IMR-90 (cell line): Measurements from ENCODE around the gene HRH2. TPM values are rescaled to one million over a fixed set of nuclear protein-coding genes. Genes with fewer than 3 reads are reported as not detected.

ENCODE experiments used
- ATAC-seq: fragments of 200-7000 bp; cut with Tn5 transposase; 2 replicates; pipeline ENCODE4 v1.9.1; 2020; ENCODE audit warnings: low read depth, mild to moderate bottlenecking, moderate library complexity
- BruUV-seq: library from RNA; stranded (reverse); fragments of 400-500 nt; replicated peaks from 2 replicates; lab custom pipeline; 2021; lab: Mats Ljungman, UMichigan
- CTCF ChIA-PET: fragments of 300-600 bp; formaldehyde crosslinking; extraction: SDS; loops from one replicate; lab custom pipeline; 2021; ENCODE audit warnings: antibody characterized with exemption; lab: Yijun Ruan, JAX
- POLR2A ChIA-PET: fragments of 300-600 bp; sonication (Branson Sonifier 250); formaldehyde crosslinking; loops from one replicate; lab custom pipeline; 2022; ENCODE audit warnings: antibody characterized with exemption; ENCODE audit not compliant: unreplicated experiment; lab: Charles Lee
- DNase-seq: peaks from one replicate; pipeline ENCODE4 v3.0.0; 2013
- H2AFZ ChIP-seq: replicated peaks from 2 replicates; pipeline ENCODE3; 2013; ENCODE audit warnings: low read length, mild to moderate bottlenecking; ENCODE audit not compliant: poor library complexity
- H2AK5ac ChIP-seq: 2 replicates; pipeline ENCODE4 v1.6.1; 2013; ENCODE audit warnings: low read depth, low read length, inconsistent platforms
- H2AK9ac ChIP-seq: replicated peaks from 2 replicates; pipeline ENCODE3; 2013; ENCODE audit warnings: mild to moderate bottlenecking, low read depth, low read length, moderate library complexity; ENCODE audit not compliant: poor library complexity
- H2BK120ac ChIP-seq: 2 replicates; pipeline ENCODE4 v1.6.1; 2013; ENCODE audit warnings: low read depth, low read length, inconsistent platforms
- H2BK15ac ChIP-seq: 3 replicates; pipeline ENCODE4 v1.6.1; 2013; ENCODE audit warnings: low read depth, low read length, inconsistent platforms
- H2BK20ac ChIP-seq: 2 replicates; pipeline ENCODE4 v1.6.1; 2013; ENCODE audit warnings: low read depth, mild to moderate bottlenecking, inconsistent platforms, low read length, moderate library complexity
- H2BK5ac ChIP-seq: 2 replicates; pipeline ENCODE4 v1.6.1; 2013; ENCODE audit warnings: mild to moderate bottlenecking, low read depth, low read length, inconsistent platforms; ENCODE audit not compliant: poor library complexity, severe bottlenecking
- H3K14ac ChIP-seq: replicated peaks from 2 replicates; pipeline ENCODE4 v1.6.1; 2013; ENCODE audit warnings: low read depth, low read length, inconsistent platforms
- H3K18ac ChIP-seq: 2 replicates; pipeline ENCODE4 v1.6.1; 2013; ENCODE audit warnings: low read depth, low read length, control low read depth
- H3K23ac ChIP-seq: 2 replicates; pipeline ENCODE4 v1.6.1; 2013; ENCODE audit warnings: low read depth, low read length, inconsistent platforms
- H3K27ac ChIP-seq: 2 replicates; pipeline ENCODE4 v1.5.1; 2013; ENCODE audit warnings: mild to moderate bottlenecking, control low read depth, low read length; ENCODE audit not compliant: insufficient read depth
- H3K27me3 ChIP-seq: 2 replicates; pipeline ENCODE4 v1.6.1; 2013; ENCODE audit warnings: low read length; ENCODE audit not compliant: control insufficient read depth, insufficient read depth
- H3K36me3 ChIP-seq: 2 replicates; pipeline ENCODE4 v1.6.1; 2013; ENCODE audit warnings: low read length, mixed read lengths; ENCODE audit not compliant: control insufficient read depth, insufficient read depth
- H3K4ac ChIP-seq: 2 replicates; pipeline ENCODE4 v1.6.1; 2013; ENCODE audit warnings: low read depth, low read length, inconsistent platforms
- H3K4me1 ChIP-seq: 2 replicates; pipeline ENCODE4 v1.6.1; 2013; ENCODE audit warnings: low read length, mixed read lengths; ENCODE audit not compliant: control insufficient read depth, insufficient read depth
- H3K4me2 ChIP-seq: 2 replicates; pipeline ENCODE4 v1.6.1; 2013; ENCODE audit warnings: low read depth, mild to moderate bottlenecking, control low read depth, low read length, moderate library complexity
- H3K4me3 ChIP-seq: 2 replicates; pipeline ENCODE4 v1.5.1; 2013; ENCODE audit warnings: low read depth, mild to moderate bottlenecking, control low read depth, low read length, moderate library complexity; ENCODE audit not compliant: insufficient read depth
- H3K56ac ChIP-seq: 2 replicates; pipeline ENCODE4 v1.6.1; 2013; ENCODE audit warnings: low read length, inconsistent platforms; ENCODE audit not compliant: insufficient read depth; ENCODE audit errors: extremely low read depth
- H3K79me1 ChIP-seq, 2 experiments: 2 replicates each; pipeline ENCODE4 v1.6.1; 2013; ENCODE audit warnings: low read length in 2 of 2, inconsistent platforms in 1 of 2, low read depth in 1 of 2
- H3K9ac ChIP-seq: 2 replicates; pipeline ENCODE4 v1.6.1; 2013; ENCODE audit warnings: low read depth, low read length, control low read depth
- H3K9me1 ChIP-seq: 2 replicates; pipeline ENCODE4 v1.6.1; 2013; ENCODE audit warnings: low read length, inconsistent platforms; ENCODE audit not compliant: insufficient read depth
- H3K9me3 ChIP-seq: 2 replicates; pipeline ENCODE4 v1.6.1; 2013; ENCODE audit warnings: low read length; ENCODE audit not compliant: control insufficient read depth, insufficient read depth
- H4K20me1 ChIP-seq: 2 replicates; pipeline ENCODE4 v1.6.1; 2013; ENCODE audit warnings: low read length, inconsistent platforms; ENCODE audit not compliant: insufficient read depth
- H4K5ac ChIP-seq: 2 replicates; pipeline ENCODE4 v1.6.1; 2013; ENCODE audit warnings: mild to moderate bottlenecking, low read depth, low read length, control low read depth
- H4K8ac ChIP-seq, 2 experiments: 2 replicates each; pipeline ENCODE4 v1.6.1; 2013; ENCODE audit warnings: low read depth in 2 of 2, low read length in 2 of 2, control low read depth in 1 of 2, inconsistent platforms in 1 of 2
- H4K91ac ChIP-seq: 2 replicates; pipeline ENCODE4 v1.6.1; 2013; ENCODE audit warnings: low read depth, low read length, inconsistent platforms; ENCODE audit not compliant: insufficient read depth
- FOS ChIP-seq: fragments of 150-350 bp; IDR thresholded peaks from 2 replicates; pipeline ENCODE4 v1.6.1; 2016; ENCODE audit warnings: low read depth, low read length
- SMC3 ChIP-seq: fragments of 150-350 bp; IDR thresholded peaks from 2 replicates; pipeline ENCODE4 v1.6.1; 2016; ENCODE audit warnings: low read depth, mild to moderate bottlenecking, antibody characterized with exemption, low read length, moderate library complexity
- WGBS, 2 experiments: methylation state at CpG; one replicate each; pipeline versions ENCODE4 v1.1.5 to v1.1.7; 2013; ENCODE audit warnings: missing lambda C conversion rate in 2 of 2; ENCODE audit not compliant: insufficient read length in 1 of 2; ENCODE audit errors: extremely low coverage in 2 of 2; 5-methylcytosine and 5-hydroxymethylcytosine counted together
- dilution Hi-C: fragments of 300-500 bp; cut with HindIII; formaldehyde crosslinking; loops from one replicate; pipeline ENCODE4 v1.14.3; 2018; ENCODE audit warnings: low sequenced_read_pairs; ENCODE audit not compliant: unreplicated experiment
- in situ Hi-C: fragments of 300-500 bp; cut with MboI; formaldehyde crosslinking; loops from 3 replicates; pipeline ENCODE4 v1.14.3; 2019; ENCODE audit warnings: low sequenced_read_pairs, inconsistent platforms, mixed read lengths
- intact Hi-C: fragments of 100-400 bp; cut with micrococcal nuclease; formaldehyde crosslinking; loops from 2 replicates; pipeline ENCODE4 v1.10.0; 2022
- polyA plus RNA-seq, 3 experiments: library from polyadenylated mRNA; depleted of rRNA; stranded (reverse); fragments of >200 nt; gene quantifications; 2 replicates each; pipeline ENCODE4 v1.2.3, GENCODE V29; 2012; ENCODE audit warnings: low replicate concordance in 1 of 3
- total RNA-seq: library from RNA; depleted of rRNA; stranded (reverse); fragments of >200 nt; gene quantifications from 2 replicates; pipeline ENCODE4 v1.2.3, GENCODE V29; 2012

The HRH2 gene
- total and polyA plus RNA-seq, 2 of the 4 experiments (the other 2 are of a cell fraction), result not detected

GRCh38 chr5:175740014-175740413 lies 82.1 kb downstream of the HRH2 start:
- CTCF ChIA-PET, result no interaction called here

More at GRCh38 chr5:175740014-175740413, 82.1 kb downstream of the HRH2 start:
- Histone ChIP-seq H2AK9ac (no peak overlapping the region), H3K27me3 (no peaks in the 10 kb centered on the region), H4K5ac (no peak overlapping the region), H3K56ac (no peak overlapping the region), H3K14ac (no peak overlapping the region), H3K4ac (no peak overlapping the region), H3K4me3 (no peak overlapping the region), H4K91ac (no peak overlapping the region), H2AK5ac (no peak overlapping the region), H3K79me1 (no peaks in the 10 kb centered on the region), H2BK15ac (no peak overlapping the region), H3K36me3 (no peaks in the 10 kb centered on the region), H4K20me1 (no peaks in the 10 kb centered on the region), H3K9me1 (no peaks in the 10 kb centered on the region), H2AFZ (no peak overlapping the region), H3K23ac (no peak overlapping the region), H3K4me2 (no peak overlapping the region), H3K4me1 (no peaks in the 10 kb centered on the region), H3K18ac (no peak overlapping the region), H3K9ac (no peak overlapping the region), H4K8ac (no peak overlapping the region), H2BK5ac (no peak overlapping the region), H2BK20ac (no peak overlapping the region), H2BK120ac (no peak overlapping the region), H3K27ac (no peak overlapping the region), H3K9me3 (no peaks in the 10 kb centered on the region)
- POLR2A ChIA-PET, result no interaction called here
- dilution Hi-C loops, result no loop called here
- BruUV-seq, result no TSS peak
- ATAC-seq, result no peak
- no peak for DNase-seq
- in situ Hi-C loops, result loop anchor here (25.0 kb wide), 2 partner anchors 597 to 822 kb away; no protein-coding TSS in a partner anchor
- WGBS, 2 experiments, result 20% methylated on average over 1 of the region's 5 CpGs; no CpG with 5 or more reads in 1 of the 2 experiments
- TF ChIP-seq FOS, result no peak
- no peak for TF ChIP-seq SMC3
- intact Hi-C loops, result no loop called here
